Common myeloid progenitor, CD34-positive (primary cell): Measurements from ENCODE around the gene DDIAS. TPM values are rescaled to one million over a fixed set of nuclear protein-coding genes. Genes with fewer than 3 reads are reported as not detected.
A peak's percentile ranks its signal among the peaks of the same experiment; 100 is the strongest.
"Not testable (repeated sequence)": the region's sequence is repeated elsewhere in the genome, so short reads cannot be mapped to it uniquely, and the experiment has no call there.

Experiments used
- CTCF ChIA-PET: fragments of 350-600 bp; sonication (Branson Sonifier 250); formaldehyde crosslinking; loops from one replicate; lab custom pipeline; 2021; ENCODE audit warnings: antibody characterized with exemption; lab: Charles Lee
- POLR2A ChIA-PET: fragments of 350-600 bp; sonication (Branson Sonifier 250); formaldehyde crosslinking; loops from one replicate; lab custom pipeline; 2021; ENCODE audit warnings: antibody characterized with exemption; lab: Charles Lee
- DNase-seq, 3 donors: peaks; one replicate each; pipeline versions ENCODE4 v3.0.0 to v3.0.0-alpha.2; 2013
- H3K27ac ChIP-seq, 2 experiments: 1 replicate in 1 of 2; 2 replicates in 1 of 2; pipeline ENCODE4 v1.7.0; 2013; ENCODE audit warnings: inconsistent platforms in 2 of 2, low read length in 2 of 2, mild to moderate bottlenecking in 2 of 2, low read depth in 1 of 2, moderate library complexity in 1 of 2; ENCODE audit not compliant: severe bottlenecking in 2 of 2, insufficient read depth in 1 of 2, poor library complexity in 1 of 2
- H3K27me3 ChIP-seq, 5 experiments: replicated peaks in 2 of 5; 1 replicate in 3 of 5; 2 replicates in 2 of 5; pipeline versions ENCODE4 v1.6.1 to v1.7.0; 2013; ENCODE audit warnings: low read length in 4 of 5, mild to moderate bottlenecking in 2 of 5, moderate library complexity in 2 of 5, inconsistent platforms in 1 of 5; ENCODE audit not compliant: insufficient read depth in 5 of 5, control insufficient read depth in 4 of 5
- H3K36me3 ChIP-seq, 4 experiments: 1 replicate in 2 of 4; 2 replicates in 2 of 4; pipeline versions ENCODE4 v1.6.1 to v1.7.0; 2013; ENCODE audit warnings: low read length in 3 of 4, control low read depth in 1 of 4, mild to moderate bottlenecking in 1 of 4; ENCODE audit not compliant: control insufficient read depth in 4 of 4, insufficient read depth in 4 of 4
- H3K4me1 ChIP-seq, 4 experiments: 1 replicate in 3 of 4; 2 replicates in 1 of 4; pipeline versions ENCODE4 v1.6.1 to v1.7.1; 2013; ENCODE audit warnings: low read length in 3 of 4, mild to moderate bottlenecking in 3 of 4, control low read depth in 1 of 4, inconsistent platforms in 1 of 4, moderate library complexity in 1 of 4; ENCODE audit not compliant: control insufficient read depth in 4 of 4, insufficient read depth in 4 of 4; ENCODE audit errors: control extremely low read depth in 1 of 4
- H3K4me3 ChIP-seq, 7 experiments: 1 replicate in 4 of 7; 2 replicates in 3 of 7; pipeline versions ENCODE4 v1.5.1 to v1.7.0; 2013; ENCODE audit warnings: mild to moderate bottlenecking in 7 of 7, low read length in 6 of 7, moderate library complexity in 6 of 7, inconsistent platforms in 2 of 7, low read depth in 2 of 7, control low read depth in 1 of 7; ENCODE audit not compliant: insufficient read depth in 4 of 7, control insufficient read depth in 1 of 7; ENCODE audit errors: extremely low read depth in 1 of 7
- H3K9me3 ChIP-seq, 5 experiments: 1 replicate in 4 of 5; 2 replicates in 1 of 5; pipeline versions ENCODE4 v1.6.1 to v1.7.1; 2013; ENCODE audit warnings: low read length in 4 of 5, mild to moderate bottlenecking in 2 of 5, inconsistent platforms in 1 of 5, low read depth in 1 of 5, moderate library complexity in 1 of 5; ENCODE audit not compliant: control insufficient read depth in 4 of 5, insufficient read depth in 2 of 5; ENCODE audit errors: control extremely low read depth in 1 of 5
- WGBS: methylation state at CpG from one replicate; pipeline ENCODE4 v1.1.5; 2013; ENCODE audit not compliant: insufficient coverage; 5-methylcytosine and 5-hydroxymethylcytosine counted together
- polyA plus RNA-seq: library from polyadenylated mRNA; unstranded; fragments of 120-200 nt; gene quantifications from one replicate; pipeline ENCODE4 v1.2.1, GENCODE V29; 2013

Gene DDIAS
- polyA plus RNA-seq, result 1.8 TPM

- Histone ChIP-seq H3K27me3 (no peaks in the 10 kb centered on the region), H3K4me1 (peaks cover 13 to 45% (median 36%) of the 10 kb centered on the region in 4 experiments), H3K27ac (peak within 1 kb of the TSS; percentile 88 to 94), H3K36me3 (no peaks in the 10 kb centered on the region), H3K4me3 (peak within 1 kb of the TSS; percentile 69 to 94 (median 78)), H3K9me3 (no peaks in the 10 kb centered on the region)
- under 1% methylated on average over 35 of the region's 49 CpGs for WGBS
- CTCF ChIA-PET, result interaction anchor here (0.6 to 3.5 kb wide), 17 partner anchors 9 to 394 kb away, joined by 3 to 43 read pairs (median 3); partner anchors contain the start of genes FAM181B and RAB30
- DNase-seq, result peak; percentile 99
- POLR2A ChIA-PET, result interaction anchor here (0.7 to 1.3 kb wide), 3 partner anchors 34 to 385 kb away, joined by 3 read pairs; partner anchors contain the start of genes ANKRD42 and CCDC90B
These were observed at the start of gene DDIAS for GRCh38 chr11:82901165-82901921. DDIAS (plus strand) TSS chr11:82901736; CDS start chr11:82914739, 13,003 bp downstream.

GRCh38 chr11:82854242-82854641 lies 47.3 kb upstream of the DDIAS start:
- no peaks in the 10 kb centered on the region for H3K27me3 ChIP-seq
- H3K27ac ChIP-seq, result no peak overlapping the region
- peaks cover 0 to 4% (median 0%) of the 10 kb centered on the region in 5 experiments for H3K9me3 ChIP-seq
- no peak for DNase-seq
- ChIA-PET POLR2A (no interaction called here), CTCF (no interaction called here)
- H3K4me3 ChIP-seq, result no peak overlapping the region
- H3K36me3 ChIP-seq, result peaks cover 0 to 2% (median 0%) of the 10 kb centered on the region in 4 experiments
- H3K4me1 ChIP-seq, result peaks cover 0 to 8% (median 0%) of the 10 kb centered on the region in 4 experiments

GRCh38 chr11:82854916-82855315 lies 46.6 kb upstream of the DDIAS start:
- H3K27ac ChIP-seq, H3K4me1 ChIP-seq, H3K27me3 ChIP-seq, H3K36me3 ChIP-seq, H3K9me3 ChIP-seq, CTCF ChIA-PET, POLR2A ChIA-PET, H3K4me3 ChIP-seq, DNase-seq: not testable (repeated sequence)
- no CpG with 5 or more reads among the region's 1 CpG for WGBS

GRCh38 chr11:82855616-82856015 lies 45.9 kb upstream of the DDIAS start:
- Histone ChIP-seq H3K27me3 (no peaks in the 10 kb centered on the region), H3K4me1 (peaks cover 0 to 8% (median 0%) of the 10 kb centered on the region in 4 experiments), H3K9me3 (peaks cover 0 to 4% (median 0%) of the 10 kb centered on the region in 5 experiments), H3K4me3 (no peak overlapping the region), H3K36me3 (no peaks in the 10 kb centered on the region), H3K27ac (no peak overlapping the region)
- WGBS, result no CpG with 5 or more reads among the region's 2 CpGs
- DNase-seq, result no peak
- ChIA-PET POLR2A (no interaction called here), CTCF (interaction anchor here (1.1 kb wide), 1 partner anchor 138 kb away, joined by 3 read pairs; no protein-coding TSS in a partner anchor)

GRCh38 chr11:82857145-82857544 lies 44.4 kb upstream of the DDIAS start:
- CTCF ChIA-PET, result no interaction called here
- DNase-seq, result no peak
- H3K9me3 ChIP-seq, result peaks cover 0 to 4% (median 0%) of the 10 kb centered on the region in 5 experiments
- no peaks in the 10 kb centered on the region for H3K27me3 ChIP-seq
- POLR2A ChIA-PET, result no interaction called here
- H3K36me3 ChIP-seq, result no peaks in the 10 kb centered on the region
- no peak overlapping the region for H3K27ac ChIP-seq
- H3K4me1 ChIP-seq, result peaks cover 0 to 4% (median 0%) of the 10 kb centered on the region in 4 experiments
- WGBS, result 95% methylated on average over 2 of the region's 2 CpGs
- H3K4me3 ChIP-seq, result no peak overlapping the region

- no peak overlapping the region for H3K27ac ChIP-seq
- no peaks in the 10 kb centered on the region for H3K36me3 ChIP-seq
- POLR2A ChIA-PET, result no interaction called here
- CTCF ChIA-PET, result interaction anchor here (1.2 to 1.4 kb wide), 2 partner anchors 8 to 9 kb away, joined by 3 to 7 read pairs; no protein-coding TSS in a partner anchor
- DNase-seq, result no peak
- no peaks in the 10 kb centered on the region for H3K4me1 ChIP-seq
- 96% methylated on average over 2 of the region's 2 CpGs for WGBS
- peaks cover 0 to 4% (median 0%) of the 10 kb centered on the region in 5 experiments for H3K9me3 ChIP-seq
- H3K27me3 ChIP-seq, result no peaks in the 10 kb centered on the region
- no peak overlapping the region for H3K4me3 ChIP-seq
These were observed 43.4 kb upstream of the DDIAS start for GRCh38 chr11:82858133-82858532.

GRCh38 chr11:82858556-82859091 lies 42.9 kb upstream of the DDIAS start:
- DNase-seq, result no peak
- 50% methylated on average over 1 of the region's 1 CpG for WGBS
- Histone ChIP-seq H3K9me3 (peaks cover 0 to 4% (median 0%) of the 10 kb centered on the region in 5 experiments), H3K4me3 (no peak overlapping the region), H3K27ac (no peak overlapping the region), H3K36me3 (no peaks in the 10 kb centered on the region), H3K27me3 (no peaks in the 10 kb centered on the region), H3K4me1 (no peaks in the 10 kb centered on the region)
- ChIA-PET CTCF (interaction anchor here (1.2 to 2.8 kb wide), 6 partner anchors 8 to 148 kb away, joined by 3 to 11 read pairs (median 6); no protein-coding TSS in a partner anchor), POLR2A (no interaction called here)
